H9 (cell line): ENCODE results near the gene DTNA. TPM values are rescaled to one million over a fixed set of nuclear protein-coding genes. Genes with fewer than 3 reads are reported as not detected.

ENCODE experiments used
- DNase-seq: peaks from one replicate; pipeline ENCODE4 v3.0.0-alpha.2; 2017
- H2AFZ ChIP-seq: one replicate; pipeline ENCODE4 v1.6.1; 2013; ENCODE audit warnings: mild to moderate bottlenecking, low read length, control low read depth, moderate library complexity
- H2AK5ac ChIP-seq: 2 replicates; pipeline ENCODE4 v1.6.1; 2013; ENCODE audit warnings: low read length, control low read depth, mixed read lengths; ENCODE audit not compliant: insufficient read length
- H2BK120ac ChIP-seq: one replicate; pipeline ENCODE4 v1.6.1; 2013; ENCODE audit warnings: low read depth, mild to moderate bottlenecking, low read length, control low read depth, inconsistent platforms; ENCODE audit not compliant: poor library complexity, severe bottlenecking
- H2BK12ac ChIP-seq: 2 replicates; pipeline ENCODE4 v1.6.1; 2013; ENCODE audit warnings: low read length, control low read depth, mixed read lengths, low read depth; ENCODE audit not compliant: insufficient read length
- H2BK15ac ChIP-seq: 2 replicates; pipeline ENCODE4 v1.6.1; 2013; ENCODE audit warnings: low read depth, low read length, control low read depth
- H2BK20ac ChIP-seq: one replicate; pipeline ENCODE4 v1.6.1; 2013; ENCODE audit warnings: low read depth, mild to moderate bottlenecking, low read length, control low read depth, inconsistent platforms; ENCODE audit not compliant: poor library complexity, severe bottlenecking
- H2BK5ac ChIP-seq: 2 replicates; pipeline ENCODE4 v1.6.1; 2013; ENCODE audit warnings: low read length, control low read depth, mixed read lengths; ENCODE audit not compliant: insufficient read length
- H3K14ac ChIP-seq: 2 replicates; pipeline ENCODE4 v1.6.1; 2013; ENCODE audit warnings: low read length, control low read depth; ENCODE audit not compliant: insufficient read depth
- H3K18ac ChIP-seq: 2 replicates; pipeline ENCODE4 v1.6.1; 2013; ENCODE audit warnings: low read depth, mild to moderate bottlenecking, mixed read lengths, low read length, control low read depth; ENCODE audit not compliant: insufficient read length
- H3K23ac ChIP-seq: 2 replicates; pipeline ENCODE4 v1.6.1; 2013; ENCODE audit warnings: low read length, control low read depth, mixed read lengths, low read depth; ENCODE audit not compliant: insufficient read length
- H3K23me2 ChIP-seq: 2 replicates; pipeline ENCODE4 v1.6.1; 2013; ENCODE audit warnings: low read depth, mild to moderate bottlenecking, mixed read lengths, low read length, control low read depth; ENCODE audit not compliant: insufficient read length, poor library complexity, severe bottlenecking
- H3K27ac ChIP-seq: 2 replicates; pipeline ENCODE4 v1.5.1; 2013; ENCODE audit warnings: low read length, control low read depth, mixed read lengths, low read depth; ENCODE audit not compliant: insufficient read length
- H3K27me3 ChIP-seq: 2 replicates; pipeline ENCODE4 v1.6.1; 2013; ENCODE audit warnings: low read length, control low read depth, inconsistent platforms; ENCODE audit not compliant: insufficient read depth
- H3K4ac ChIP-seq: 2 replicates; pipeline ENCODE4 v1.6.1; 2013; ENCODE audit warnings: low read depth, mild to moderate bottlenecking, control low read depth, inconsistent platforms, low read length, moderate library complexity
- H3K4me1 ChIP-seq: 2 replicates; pipeline ENCODE4 v1.6.1; 2013; ENCODE audit warnings: low read length, control low read depth, inconsistent platforms; ENCODE audit not compliant: insufficient read depth
- H3K4me2 ChIP-seq: 2 replicates; pipeline ENCODE4 v1.6.1; 2013; ENCODE audit warnings: low read length, control low read depth, mixed read lengths; ENCODE audit not compliant: insufficient read length, insufficient read depth
- H3K56ac ChIP-seq: 2 replicates; pipeline ENCODE4 v1.6.1; 2013; ENCODE audit warnings: low read depth, mild to moderate bottlenecking, mixed read lengths, low read length, control low read depth; ENCODE audit not compliant: insufficient read length
- H3K79me1 ChIP-seq: 2 replicates; pipeline ENCODE4 v1.6.1; 2013; ENCODE audit warnings: low read depth, mild to moderate bottlenecking, moderate library complexity, low read length, control low read depth, inconsistent platforms; ENCODE audit not compliant: insufficient read depth, poor library complexity, severe bottlenecking
- H3K79me2 ChIP-seq: 2 replicates; pipeline ENCODE4 v1.6.1; 2013; ENCODE audit warnings: low read length, control low read depth, inconsistent platforms; ENCODE audit not compliant: insufficient read depth
- H3K9ac ChIP-seq: 2 replicates; pipeline ENCODE4 v1.6.1; 2013; ENCODE audit warnings: low read length, control low read depth, mixed read lengths; ENCODE audit not compliant: insufficient read length; ENCODE audit errors: extremely low read depth
- H3K9me3 ChIP-seq: one replicate; pipeline ENCODE4 v1.6.1; 2013; ENCODE audit warnings: low read depth, low read length, inconsistent platforms; ENCODE audit not compliant: control insufficient read depth
- H3T11ph ChIP-seq: one replicate; pipeline ENCODE4 v1.6.1; 2013; ENCODE audit warnings: mild to moderate bottlenecking, low read length, control low read depth, inconsistent platforms
- H4K20me1 ChIP-seq: one replicate; pipeline ENCODE4 v1.6.1; 2013; ENCODE audit not compliant: control insufficient read depth, insufficient read length, insufficient read depth
- H4K5ac ChIP-seq: 2 replicates; pipeline ENCODE4 v1.6.1; 2013; ENCODE audit warnings: low read depth, mild to moderate bottlenecking, mixed read lengths, low read length, control low read depth; ENCODE audit not compliant: insufficient read length
- H4K8ac ChIP-seq: replicated peaks from 2 replicates; pipeline ENCODE4 v1.6.1; 2013; ENCODE audit warnings: low read length, control low read depth, mixed read lengths, low read depth; ENCODE audit not compliant: insufficient read length
- H4K91ac ChIP-seq: 2 replicates; pipeline ENCODE4 v1.6.1; 2013; ENCODE audit warnings: low read depth, mild to moderate bottlenecking, moderate library complexity, mixed read lengths, low read length, control low read depth; ENCODE audit not compliant: insufficient read length
- H3K27ac Mint-ChIP-seq, 3 experiments: 2 replicates in 2 of 3; 3 replicates in 1 of 3; pipeline ENCODE4 v1.8.0; 2020 to 2021; ENCODE audit warnings: mixed read lengths in 3 of 3, mild to moderate bottlenecking in 1 of 3, moderate library complexity in 1 of 3
- H3K27me3 Mint-ChIP-seq: 2 replicates; pipeline ENCODE4 v1.8.0; 2021; ENCODE audit warnings: low read depth, mild to moderate bottlenecking, moderate library complexity, mixed read lengths
- H3K36me3 Mint-ChIP-seq, 3 experiments: 2 replicates in 2 of 3; 3 replicates in 1 of 3; pipeline ENCODE4 v1.8.0; 2020 to 2021; ENCODE audit warnings: low read depth in 3 of 3, mixed read lengths in 3 of 3; ENCODE audit not compliant: insufficient read depth in 1 of 3
- H3K4me1 Mint-ChIP-seq, 2 experiments: 2 replicates each; pipeline ENCODE4 v1.8.0; 2020; ENCODE audit warnings: mixed read lengths in 2 of 2
- H3K4me3 Mint-ChIP-seq, 2 experiments: 2 replicates in 1 of 2; 3 replicates in 1 of 2; pipeline ENCODE4 v1.8.0; 2020 to 2021; ENCODE audit warnings: mild to moderate bottlenecking in 2 of 2, mixed read lengths in 2 of 2, moderate library complexity in 1 of 2
- H3K9me3 Mint-ChIP-seq, 2 experiments: 2 replicates in 1 of 2; 3 replicates in 1 of 2; pipeline ENCODE4 v1.8.0; 2020; ENCODE audit warnings: mild to moderate bottlenecking in 2 of 2, mixed read lengths in 2 of 2, moderate library complexity in 1 of 2
- WGBS: extraction: QIAGEN DNeasy Blood & Tissue Kit; methylation state at CpG from one replicate; pipeline ENCODE4 v1.1.7; 2013; ENCODE audit warnings: missing lambda C conversion rate, low lambda C conversion rate, mixed read lengths; ENCODE audit not compliant: insufficient read length; ENCODE audit errors: extremely low coverage; 5-methylcytosine and 5-hydroxymethylcytosine counted together
- total RNA-seq: library from RNA; stranded (reverse); gene quantifications from 2 replicates; pipeline ENCODE4 v1.2.1, GENCODE V29; 2021
- TF ChIP-seq, protein P1 (sequence below): fragments of 200-600 bp; sonication (generic); conservative IDR thresholded peaks from 3 replicates; pipeline ENCODE4 v1.8.0; 2021; ENCODE audit warnings: antibody characterized with exemption, mild to moderate bottlenecking

DTNA gene
- total RNA-seq, 1 experiment from 2014 or later: 25.5 TPM

DNA sequence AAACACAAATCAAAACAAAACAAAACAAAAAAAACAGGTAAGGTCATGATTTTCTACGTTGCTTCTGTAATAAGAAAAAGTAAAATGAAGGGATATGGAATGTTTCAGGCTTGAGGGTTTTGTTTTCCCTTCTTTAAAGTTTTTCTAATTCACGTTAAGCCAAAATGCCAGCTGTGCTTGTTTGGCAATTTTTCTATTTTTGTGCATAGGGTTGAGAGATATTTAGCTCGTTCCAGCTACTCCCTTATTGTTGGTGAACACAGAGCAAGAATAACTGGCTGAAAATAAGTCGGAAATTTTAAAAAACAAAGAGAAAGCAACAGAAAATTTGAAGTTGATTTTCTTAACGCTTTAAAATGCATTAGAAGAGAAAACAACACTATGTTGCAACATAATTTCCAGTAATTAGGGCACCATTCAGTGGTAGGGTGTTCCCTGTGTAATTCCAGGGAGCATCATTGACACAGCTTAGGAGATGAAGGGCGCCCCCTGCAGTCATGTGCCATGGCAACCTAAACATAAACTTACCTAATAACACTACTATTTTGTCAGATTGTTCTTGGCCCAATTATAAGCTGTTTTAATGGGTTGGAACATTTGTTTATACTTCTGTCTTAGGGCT is 99.5 kb downstream of the DTNA start:
- Histone ChIP-seq H3K4me1 (0 out of 2 replicates have a peak, but pooled peaks cover 2% of the 10 kb centered on the region), H2BK20ac (no peak overlapping the region), H3K18ac (no peak overlapping the region), H4K8ac (no peak overlapping the region), H3K9ac (no peak overlapping the region), H3K27ac (no peak overlapping the region), H2BK12ac (no peak overlapping the region), H3K79me2 (no peaks in the 10 kb centered on the region), H2BK120ac (no peak overlapping the region), H3K56ac (no peak overlapping the region), H3K23ac (no peak overlapping the region), H3K9me3 (no peaks in the 10 kb centered on the region), H2AK5ac (no peak overlapping the region), H4K91ac (no peak overlapping the region), H3K4me2 (no peak overlapping the region), H2BK15ac (no peak overlapping the region), H3K14ac (no peak overlapping the region), H2AFZ (no peak overlapping the region), H2BK5ac (no peak overlapping the region), H3K4ac (no peak overlapping the region), H3K23me2 (no peaks in the 10 kb centered on the region), H3T11ph (no peak overlapping the region), H3K27me3 (no peaks in the 10 kb centered on the region), H3K79me1 (no peaks in the 10 kb centered on the region), H4K5ac (no peak overlapping the region), H4K20me1 (no peaks in the 10 kb centered on the region)
- DNase-seq: peak; percentile 63
- H3K4me3 Mint-ChIP-seq: no peak overlapping the region
- peaks cover 22 to 29% of the 10 kb centered on the region in 2 experiments for H3K4me1 Mint-ChIP-seq
- peak overlapping the region in 1 of 3 experiments; percentile 52; a peak in 1 of 7 replicates for H3K27ac Mint-ChIP-seq
- no CpG with 5 or more reads among the region's 6 CpGs for WGBS
- no peaks in the 10 kb centered on the region for H3K27me3 Mint-ChIP-seq
- no peaks in the 10 kb centered on the region for H3K9me3 Mint-ChIP-seq
- H3K36me3 Mint-ChIP-seq: no peaks in the 10 kb centered on the region
- TF ChIP-seq, protein P1, sequence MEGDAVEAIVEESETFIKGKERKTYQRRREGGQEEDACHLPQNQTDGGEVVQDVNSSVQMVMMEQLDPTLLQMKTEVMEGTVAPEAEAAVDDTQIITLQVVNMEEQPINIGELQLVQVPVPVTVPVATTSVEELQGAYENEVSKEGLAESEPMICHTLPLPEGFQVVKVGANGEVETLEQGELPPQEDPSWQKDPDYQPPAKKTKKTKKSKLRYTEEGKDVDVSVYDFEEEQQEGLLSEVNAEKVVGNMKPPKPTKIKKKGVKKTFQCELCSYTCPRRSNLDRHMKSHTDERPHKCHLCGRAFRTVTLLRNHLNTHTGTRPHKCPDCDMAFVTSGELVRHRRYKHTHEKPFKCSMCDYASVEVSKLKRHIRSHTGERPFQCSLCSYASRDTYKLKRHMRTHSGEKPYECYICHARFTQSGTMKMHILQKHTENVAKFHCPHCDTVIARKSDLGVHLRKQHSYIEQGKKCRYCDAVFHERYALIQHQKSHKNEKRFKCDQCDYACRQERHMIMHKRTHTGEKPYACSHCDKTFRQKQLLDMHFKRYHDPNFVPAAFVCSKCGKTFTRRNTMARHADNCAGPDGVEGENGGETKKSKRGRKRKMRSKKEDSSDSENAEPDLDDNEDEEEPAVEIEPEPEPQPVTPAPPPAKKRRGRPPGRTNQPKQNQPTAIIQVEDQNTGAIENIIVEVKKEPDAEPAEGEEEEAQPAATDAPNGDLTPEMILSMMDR: peak; percentile 82
